Activated CD4-positive, alpha-beta T cell treated with anti-CD3 and anti-CD28 coated beads, Interleukin-2, amount 10 ng/mL, durations not matched to agents 7 days and 5 days (primary cell): ENCODE data around the gene PSORS1C1. TPM values are rescaled to one million over a fixed set of nuclear protein-coding genes. Genes with fewer than 3 reads are reported as not detected.

Experiments used
- CTCF ChIA-PET: fragments of 350-600 bp; sonication (Branson Sonifier 250); formaldehyde crosslinking; loops from one replicate; lab custom pipeline; 2021; ENCODE audit warnings: antibody characterized with exemption; lab: Charles Lee
- POLR2A ChIA-PET: fragments of 350-600 bp; sonication (Branson Sonifier 250); formaldehyde crosslinking; loops from one replicate; lab custom pipeline; 2021; ENCODE audit warnings: antibody characterized with exemption; lab: Charles Lee
- DNase-seq: peaks from one replicate; pipeline ENCODE4 v3.0.0-alpha.2; 2020
- H3K27ac Mint-ChIP-seq: one replicate; pipeline ENCODE4 v1.8.0; 2021; ENCODE audit warnings: mild to moderate bottlenecking, moderate library complexity, mixed read lengths
- H3K27me3 Mint-ChIP-seq: one replicate; pipeline ENCODE4 v1.8.0; 2021; ENCODE audit warnings: mixed read lengths
- H3K36me3 Mint-ChIP-seq: one replicate; pipeline ENCODE4 v1.8.0; 2021; ENCODE audit warnings: low read depth, mixed read lengths
- H3K4me1 Mint-ChIP-seq: one replicate; pipeline ENCODE4 v1.8.0; 2021; ENCODE audit warnings: mixed read lengths
- H3K4me3 Mint-ChIP-seq: one replicate; pipeline ENCODE4 v1.8.0; 2021; ENCODE audit warnings: mild to moderate bottlenecking, moderate library complexity, mixed read lengths
- H3K9me3 Mint-ChIP-seq: one replicate; pipeline ENCODE4 v1.8.0; 2021; ENCODE audit warnings: mixed read lengths
- total RNA-seq, 2 experiments: library from RNA; stranded (reverse); gene quantifications; one replicate each; pipeline ENCODE4 v1.2.3, GENCODE V29; 2021

The PSORS1C1 gene
- total RNA-seq, 2 experiments from 2014 or later, result 0.57 TPM; not detected in 1

DNA sequence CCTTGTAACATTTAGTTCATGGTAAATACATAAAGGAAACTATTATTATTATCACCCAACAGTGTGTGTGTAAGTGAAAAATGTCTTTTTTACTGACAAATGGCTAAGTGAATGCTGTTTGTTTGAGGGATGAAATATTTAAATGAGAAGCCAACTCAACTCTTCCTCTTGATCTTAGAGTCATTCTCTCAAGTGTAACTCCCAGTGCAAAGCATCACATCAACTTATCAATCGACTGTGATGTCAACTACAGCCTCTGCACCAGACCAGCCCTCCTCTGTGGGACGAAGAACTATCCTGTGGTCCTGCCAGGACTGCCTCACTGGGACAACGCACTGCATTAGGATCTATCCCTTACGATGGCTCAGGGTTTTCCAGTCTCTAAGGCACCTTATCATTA is 7.5 kb upstream of the PSORS1C1 start:
- ChIA-PET CTCF (no interaction called here), POLR2A (no interaction called here)
- H3K4me1 Mint-ChIP-seq, result peaks cover 3% of the 10 kb centered on the region
- no peaks in the 10 kb centered on the region for H3K36me3 Mint-ChIP-seq
- H3K4me3 Mint-ChIP-seq, result no peak overlapping the region
- no peaks in the 10 kb centered on the region for H3K9me3 Mint-ChIP-seq
- H3K27ac Mint-ChIP-seq, result no peak overlapping the region
- no peak for DNase-seq
- H3K27me3 Mint-ChIP-seq, result peaks cover 10% of the 10 kb centered on the region

DNA sequence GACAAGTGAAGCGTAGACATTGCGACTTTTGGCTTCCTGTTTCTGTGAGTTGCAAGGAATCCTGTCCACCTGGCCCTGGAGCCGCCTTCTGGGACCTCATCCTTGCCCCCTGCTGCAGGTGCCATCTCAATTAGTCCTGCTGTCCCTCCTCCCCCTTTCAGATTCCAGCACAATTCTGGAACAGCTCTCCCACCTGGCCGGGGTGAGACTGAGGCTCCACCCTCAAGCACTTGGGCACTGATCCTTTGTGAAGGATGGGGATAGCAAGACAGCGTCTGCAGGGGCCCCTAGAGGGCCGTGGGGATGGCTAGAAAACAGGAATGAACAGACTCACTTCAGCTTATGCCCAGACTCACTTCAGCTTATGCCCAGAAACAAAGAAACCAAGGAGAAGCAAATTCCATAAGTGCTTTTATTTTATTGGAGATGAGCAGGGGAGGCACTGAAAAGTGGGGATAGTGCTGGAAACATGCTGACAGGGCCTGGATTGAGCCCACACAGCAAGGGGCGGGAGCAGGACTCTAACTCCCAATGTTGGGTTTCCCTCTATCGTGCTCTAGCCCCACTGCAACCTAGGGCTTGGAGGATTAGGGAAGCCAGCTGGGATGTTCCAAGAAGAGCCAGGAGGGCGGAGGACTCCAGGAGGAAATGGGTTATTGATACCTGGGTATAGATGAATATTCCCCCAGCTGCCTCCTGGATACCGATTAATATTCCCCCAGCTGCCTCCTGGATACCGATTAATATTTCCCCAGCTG is 3.6 kb upstream of the PSORS1C1 start:
- DNase-seq, result no peak
- ChIA-PET CTCF (no interaction called here), POLR2A (no interaction called here)
- Mint-ChIP-seq H3K4me1 (no peaks in the 10 kb centered on the region), H3K4me3 (no peak overlapping the region), H3K27me3 (peaks cover 15% of the 10 kb centered on the region), H3K36me3 (no peaks in the 10 kb centered on the region), H3K27ac (no peak overlapping the region), H3K9me3 (no peaks in the 10 kb centered on the region)

DNA sequence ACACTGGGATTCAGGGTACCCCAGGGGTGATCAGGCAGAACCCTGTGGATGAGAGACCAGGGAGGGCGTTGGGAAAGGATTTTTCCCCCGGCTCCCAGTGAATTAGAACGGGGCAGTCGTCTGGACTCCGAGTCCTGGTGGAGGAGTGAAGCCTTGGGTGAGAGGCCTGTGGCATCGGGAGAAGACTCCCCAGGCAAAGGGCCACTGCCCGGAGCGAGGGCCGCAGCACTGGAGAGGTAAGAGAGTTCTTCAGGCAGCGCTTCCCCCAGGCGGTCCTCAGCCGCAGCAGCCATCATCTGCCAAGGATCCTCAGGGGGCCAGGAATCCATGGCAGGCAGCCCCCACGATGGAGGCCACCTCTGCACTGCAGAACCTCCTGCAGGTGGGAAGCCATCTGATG is 2.9 kb upstream of the PSORS1C1 start:
- no peaks in the 10 kb centered on the region for H3K9me3 Mint-ChIP-seq
- H3K4me3 Mint-ChIP-seq, result no peak overlapping the region
- H3K27me3 Mint-ChIP-seq, result peaks cover 15% of the 10 kb centered on the region
- POLR2A ChIA-PET, result no interaction called here
- no peaks in the 10 kb centered on the region for H3K36me3 Mint-ChIP-seq
- H3K4me1 Mint-ChIP-seq, result no peaks in the 10 kb centered on the region
- no peak overlapping the region for H3K27ac Mint-ChIP-seq
- no peak for DNase-seq
- CTCF ChIA-PET, result interaction anchor here (1.3 to 1.9 kb wide), 2 partner anchors 9 to 20 kb away, joined by 4 read pairs; no protein-coding TSS in a partner anchor

DNA sequence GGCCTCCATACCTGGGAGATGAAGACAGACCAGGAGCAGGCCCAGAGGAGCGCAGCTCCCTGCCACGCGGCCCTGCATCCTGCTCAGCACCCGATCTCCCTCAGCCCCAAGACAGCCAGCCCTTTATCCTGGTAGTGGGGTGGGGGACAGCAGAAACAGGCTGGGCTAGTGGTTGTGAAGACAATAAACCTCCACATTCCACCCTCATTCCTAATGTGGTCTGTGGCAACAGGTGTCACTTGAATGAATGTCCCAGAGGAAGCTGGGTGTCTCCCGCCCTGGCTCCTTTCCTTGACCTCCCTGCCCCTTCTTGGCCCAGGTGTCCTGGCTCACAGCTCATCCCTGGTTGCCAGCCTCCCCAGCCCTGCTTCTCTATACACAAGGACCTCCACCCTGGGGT is 2.1 kb upstream of the PSORS1C1 start, which contains the start of gene C6orf15:
Gene C6orf15, minus strand, starts transcription at position 98 of the 400 bp plus-strand sequence. Its CDS starts 20 bp downstream, at position 78.
- Mint-ChIP-seq H3K4me1 (no peaks in the 10 kb centered on the region), H3K4me3 (no peak within 1 kb of the TSS), H3K9me3 (no peaks in the 10 kb centered on the region), H3K27me3 (peaks cover 15% of the 10 kb centered on the region), H3K27ac (no peak within 1 kb of the TSS), H3K36me3 (no peaks in the 10 kb centered on the region)
- DNase-seq, result no peak
- ChIA-PET POLR2A (no interaction called here), CTCF (interaction anchor here (0.7 to 1.9 kb wide), 3 partner anchors 10 to 198 kb away, joined by 3 to 4 read pairs (median 4); no protein-coding TSS in a partner anchor)

DNA sequence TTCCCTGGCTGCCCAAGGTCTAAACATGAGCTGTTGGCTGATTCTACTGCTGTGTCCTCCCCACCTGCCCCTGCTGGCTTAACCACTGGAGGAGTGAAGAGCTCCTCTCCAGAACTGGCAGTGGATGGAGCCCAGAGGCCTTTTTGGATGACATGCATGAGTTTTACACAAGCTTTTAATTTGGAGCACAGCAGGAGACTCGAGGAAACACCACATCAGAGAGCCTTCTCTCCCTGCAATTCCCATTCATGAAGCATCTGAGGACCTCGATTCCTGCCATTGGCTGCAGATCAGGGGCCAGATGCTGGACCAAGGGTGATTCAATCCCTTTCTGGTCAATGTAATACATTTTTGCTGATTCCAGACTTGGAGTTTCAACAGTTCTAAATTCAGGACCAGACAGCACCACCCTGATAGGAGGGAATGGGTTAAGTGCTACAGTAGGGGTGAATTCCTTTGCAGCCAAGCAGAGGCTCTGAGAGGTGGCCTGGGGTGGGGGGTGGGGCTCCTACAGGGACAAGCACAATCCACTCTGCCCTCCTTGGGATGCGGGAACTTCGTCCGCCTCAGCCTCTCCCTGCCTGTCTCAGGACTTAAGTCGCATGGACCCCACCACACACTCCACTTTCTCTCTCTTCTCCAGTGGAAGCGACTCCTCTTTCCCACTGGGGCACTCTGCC is 599 bp upstream of the PSORS1C1 start:
- H3K27ac Mint-ChIP-seq, result no peak overlapping the region
- H3K9me3 Mint-ChIP-seq, result no peaks in the 10 kb centered on the region
- ChIA-PET CTCF (interaction anchor here (1.5 kb wide), 1 partner anchor 27 kb away, joined by 5 read pairs; no protein-coding TSS in a partner anchor), POLR2A (interaction anchor here (0.6 kb wide), 1 partner anchor 33 kb away, joined by 3 read pairs; no protein-coding TSS in a partner anchor)
- DNase-seq, result no peak
- H3K27me3 Mint-ChIP-seq, result peaks cover 17% of the 10 kb centered on the region
- no peaks in the 10 kb centered on the region for H3K36me3 Mint-ChIP-seq
- no peaks in the 10 kb centered on the region for H3K4me1 Mint-ChIP-seq
- H3K4me3 Mint-ChIP-seq, result no peak overlapping the region

DNA sequence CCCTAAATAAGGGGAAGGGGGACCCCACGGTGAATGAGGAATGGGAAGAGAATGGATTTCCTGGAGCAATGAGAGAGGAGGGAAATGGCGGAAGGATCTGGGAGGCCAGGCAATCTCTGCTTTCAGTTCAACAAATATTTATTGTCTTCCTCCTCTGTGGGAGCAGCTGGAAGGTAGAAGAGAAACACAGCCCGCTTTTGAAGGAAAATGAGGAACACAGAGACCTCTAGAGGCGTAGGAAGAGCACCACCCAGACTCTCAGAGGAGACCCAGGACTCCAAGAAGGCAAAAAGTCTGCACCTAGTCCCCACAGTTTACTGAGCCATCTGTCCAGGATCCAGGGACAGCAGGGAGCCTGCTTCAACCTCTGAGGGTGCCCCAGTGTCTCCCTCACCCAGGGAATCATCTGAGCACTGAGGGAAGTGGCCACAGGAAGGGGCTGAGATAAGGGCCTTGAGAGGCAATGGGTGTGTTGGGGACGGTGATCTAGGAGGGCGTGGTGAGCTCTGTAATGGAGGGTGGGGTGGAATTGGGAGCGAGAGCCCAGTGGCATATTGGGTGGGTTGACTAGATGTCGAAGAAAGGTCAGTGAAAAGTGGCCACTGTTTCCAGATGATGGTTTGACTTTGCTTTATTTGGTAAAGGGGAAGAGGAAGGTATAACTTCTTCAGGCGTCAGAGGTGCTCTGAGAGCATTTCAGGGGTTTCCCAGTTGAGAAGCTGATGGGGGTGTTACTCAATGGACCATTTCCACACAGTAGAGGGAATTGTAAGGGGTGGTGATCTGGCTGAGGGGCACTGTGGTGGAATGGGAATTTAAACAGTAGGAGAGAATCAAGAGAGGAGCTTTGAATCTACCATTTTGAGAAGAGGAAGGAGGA is 610 bp downstream of the PSORS1C1 start:
- Mint-ChIP-seq H3K9me3 (no peaks in the 10 kb centered on the region), H3K4me3 (no peak overlapping the region), H3K4me1 (no peaks in the 10 kb centered on the region), H3K27me3 (peaks cover 11% of the 10 kb centered on the region), H3K27ac (no peak overlapping the region), H3K36me3 (no peaks in the 10 kb centered on the region)
- no peak for DNase-seq
- POLR2A ChIA-PET, result no interaction called here
- CTCF ChIA-PET, result interaction anchor here (1.5 kb wide), 1 partner anchor 26 kb away, joined by 5 read pairs; no protein-coding TSS in a partner anchor

DNA sequence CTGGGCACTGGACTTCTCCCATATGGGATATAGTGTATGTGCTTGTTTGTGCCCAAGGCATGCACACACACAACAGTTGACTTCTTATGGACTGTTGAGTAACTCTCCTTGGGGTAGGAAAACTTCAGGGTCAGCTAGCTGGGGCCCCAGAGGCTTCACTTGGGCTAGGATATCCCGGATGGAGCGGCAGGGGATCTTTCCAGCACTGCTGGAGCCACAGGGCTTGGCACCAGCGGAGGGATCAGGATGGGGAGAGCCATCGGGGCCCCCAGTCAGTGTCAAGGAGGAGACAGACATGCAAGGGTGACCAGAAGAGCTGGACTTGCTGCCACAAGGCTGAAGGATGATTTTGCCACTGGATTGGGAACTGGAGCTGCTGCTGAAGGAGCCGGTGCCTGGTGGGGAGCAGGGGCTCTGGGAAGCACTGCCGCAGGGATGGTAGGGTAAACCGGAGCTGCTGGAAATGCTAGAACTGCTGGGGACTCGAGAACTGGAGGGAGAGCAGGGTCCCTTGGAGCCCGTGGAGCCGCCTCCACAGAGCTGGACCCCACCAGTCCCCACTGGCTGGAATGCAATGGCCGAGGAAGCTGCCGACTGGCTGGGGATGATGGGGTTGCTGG is 1.5 kb downstream of the PSORS1C1 start:
- DNase-seq, result no peak
- Mint-ChIP-seq H3K27me3 (peaks cover 7% of the 10 kb centered on the region), H3K4me1 (no peaks in the 10 kb centered on the region), H3K4me3 (no peak overlapping the region), H3K9me3 (no peaks in the 10 kb centered on the region), H3K27ac (no peak overlapping the region), H3K36me3 (no peaks in the 10 kb centered on the region)
- ChIA-PET CTCF (interaction anchor here (0.9 to 1.6 kb wide), 4 partner anchors 11 to 30 kb away, joined by 3 to 5 read pairs (median 4); no protein-coding TSS in a partner anchor), POLR2A (no interaction called here)

DNA sequence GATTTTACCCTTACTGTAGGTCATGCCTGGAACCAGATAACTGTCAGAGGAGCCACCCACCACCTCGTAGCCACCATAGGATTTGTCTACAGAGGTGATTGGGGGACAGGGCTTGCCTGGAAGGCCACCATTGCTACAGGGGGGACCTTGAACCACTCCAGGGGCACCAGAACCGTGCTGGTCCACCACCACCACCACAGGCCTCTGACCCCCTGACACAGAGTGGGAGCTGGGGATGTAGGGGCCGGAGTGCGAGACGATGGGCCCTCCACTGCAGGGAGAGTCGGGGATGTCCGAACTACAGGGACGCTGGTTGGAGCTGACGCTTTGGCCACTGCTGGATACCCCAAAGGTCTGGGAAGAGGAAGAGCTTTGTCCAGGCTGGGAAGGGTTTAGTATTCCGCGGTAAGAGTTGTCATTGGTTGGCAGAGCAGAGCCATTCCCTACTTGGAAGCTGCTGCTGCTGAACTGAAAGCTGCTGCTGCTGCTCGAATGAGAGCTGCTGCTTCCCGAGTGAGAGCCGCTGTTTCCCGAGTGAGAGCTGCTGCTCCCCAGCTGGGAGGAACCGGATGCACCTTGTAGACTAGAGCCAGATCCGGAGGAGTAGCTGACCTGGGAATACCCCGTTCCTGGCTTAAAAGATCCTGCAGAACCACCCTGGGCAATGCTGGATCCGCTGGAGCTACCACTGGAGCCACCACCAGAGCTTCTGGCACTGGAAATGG is 2.2 kb downstream of the PSORS1C1 start:
- CTCF ChIA-PET, result interaction anchor here (0.9 to 1.6 kb wide), 4 partner anchors 10 to 30 kb away, joined by 3 to 5 read pairs (median 4); no protein-coding TSS in a partner anchor
- Mint-ChIP-seq H3K9me3 (no peaks in the 10 kb centered on the region), H3K4me3 (no peak overlapping the region), H3K27ac (no peak overlapping the region), H3K36me3 (no peaks in the 10 kb centered on the region), H3K27me3 (peaks cover 7% of the 10 kb centered on the region), H3K4me1 (no peaks in the 10 kb centered on the region)
- POLR2A ChIA-PET, result no interaction called here
- DNase-seq, result no peak

DNA sequence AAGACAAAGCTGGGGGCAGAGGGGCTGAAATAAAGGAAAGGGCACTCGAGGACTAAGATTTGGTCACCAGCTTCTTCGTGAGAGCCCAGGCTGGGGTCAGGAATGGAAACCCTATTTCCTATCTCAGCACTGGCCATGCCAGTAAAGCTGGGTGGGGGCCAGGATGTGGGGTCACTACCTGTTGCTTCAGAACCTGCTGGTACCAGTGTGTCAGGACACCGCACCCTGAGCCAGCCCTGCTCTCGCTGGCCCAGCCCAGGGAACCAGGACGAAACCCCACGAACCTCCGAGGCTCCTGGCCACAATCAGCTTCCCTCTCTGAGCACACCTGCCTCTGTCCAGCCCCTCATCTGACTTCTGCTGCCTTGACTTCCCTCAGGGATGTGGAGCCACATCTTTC is 3.6 kb downstream of the PSORS1C1 start:
- DNase-seq, result no peak
- Mint-ChIP-seq H3K27me3 (peaks cover 7% of the 10 kb centered on the region), H3K36me3 (no peaks in the 10 kb centered on the region), H3K4me1 (no peaks in the 10 kb centered on the region), H3K9me3 (no peaks in the 10 kb centered on the region), H3K27ac (no peak overlapping the region), H3K4me3 (no peak overlapping the region)
- ChIA-PET POLR2A (no interaction called here), CTCF (interaction anchor here (1.4 kb wide), 1 partner anchor 31 kb away, joined by 4 read pairs; no protein-coding TSS in a partner anchor)

DNA sequence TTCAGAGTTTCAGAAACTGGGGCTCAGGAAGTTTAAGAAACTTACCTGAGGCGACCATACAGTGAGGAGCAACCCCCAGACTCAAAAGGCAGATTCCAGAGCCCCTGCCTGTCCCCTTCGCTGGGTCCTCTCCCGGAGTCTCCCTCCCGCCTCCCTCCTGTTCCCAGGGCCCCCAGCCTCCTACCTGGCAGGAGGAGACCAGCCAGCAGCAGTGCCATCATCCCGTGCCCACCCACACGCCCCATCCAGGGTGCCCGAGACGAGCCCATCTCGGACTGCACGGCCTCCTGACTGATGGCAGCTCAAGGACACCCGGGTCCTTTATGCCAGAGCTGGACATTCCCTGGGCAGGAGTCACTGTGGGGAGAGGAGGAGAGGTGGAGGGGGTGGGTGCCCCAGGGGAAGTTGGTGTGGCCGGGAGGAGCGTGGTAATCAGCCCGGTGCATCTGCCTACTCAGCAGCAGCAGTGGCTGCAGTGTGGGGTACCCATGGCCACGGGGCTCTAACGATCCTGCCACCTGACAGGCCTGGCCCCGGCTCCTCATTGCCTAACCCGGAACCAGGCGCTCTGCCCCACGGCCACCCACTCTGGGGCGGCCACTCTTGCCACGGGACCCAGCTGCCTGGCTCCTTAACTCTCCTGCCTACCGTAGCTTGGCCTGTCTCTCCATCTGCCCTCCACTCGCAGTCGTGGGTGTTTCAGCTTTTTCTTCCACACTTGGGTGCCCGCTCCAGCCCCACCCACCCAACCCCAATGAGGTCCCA is 5.7 kb downstream of the PSORS1C1 start, which contains the start of gene CDSN:
Gene CDSN, minus strand, starts transcription at position 296 of the 765 bp plus-strand sequence. Its CDS starts 27 bp downstream, at position 269.
- Mint-ChIP-seq H3K4me3 (no peak within 1 kb of the TSS), H3K27me3 (peaks cover 6% of the 10 kb centered on the region), H3K9me3 (no peaks in the 10 kb centered on the region), H3K36me3 (no peaks in the 10 kb centered on the region), H3K27ac (no peak within 1 kb of the TSS), H3K4me1 (no peaks in the 10 kb centered on the region)
- ChIA-PET CTCF (interaction anchor here (1.8 kb wide), 1 partner anchor 17 kb away, joined by 4 read pairs; no protein-coding TSS in a partner anchor), POLR2A (no interaction called here)
- DNase-seq, result no peak
